Erythroblast (primary cell): Measurements from ENCODE around the gene CLEC7A.

ENCODE experiments used
- GATA1 ChIP-seq: IDR thresholded peaks from 2 replicates; pipeline ENCODE4 v1.6.1; 2011; ENCODE audit warnings: low read depth, mild to moderate bottlenecking, control low read depth, low read length, moderate library complexity
- POLR2A ChIP-seq: IDR thresholded peaks from 2 replicates; pipeline ENCODE4 v1.6.1; 2011; ENCODE audit warnings: mild to moderate bottlenecking, low read length

GRCh38 chr12:10097521-10097920, 32.5 kb downstream of the CLEC7A start:
- no peak for TF ChIP-seq POLR2A
- no peak for TF ChIP-seq GATA1
